CD4-positive, alpha-beta T cell (primary cell): Measurements from ENCODE around the gene ABCC2. TPM values are rescaled to one million over a fixed set of nuclear protein-coding genes. Genes with fewer than 3 reads are reported as not detected.

Experiments used
- ATAC-seq: fragments of 200-7000 bp; cut with Tn5 transposase; one replicate; pipeline ENCODE4 v1.10.0; 2022; ENCODE audit warnings: mild to moderate bottlenecking; ENCODE audit not compliant: poor library complexity
- CTCF ChIA-PET: fragments of 350-600 bp; sonication (Branson Sonifier 250); formaldehyde crosslinking; loops from one replicate; lab custom pipeline; 2021; ENCODE audit warnings: antibody characterized with exemption, inconsistent platforms; lab: Charles Lee
- POLR2A ChIA-PET: fragments of 350-600 bp; sonication (Branson Sonifier 250); formaldehyde crosslinking; loops from one replicate; lab custom pipeline; 2021; ENCODE audit warnings: antibody characterized with exemption, inconsistent platforms; lab: Charles Lee
- DNase-seq, 14 experiments: peaks; one replicate each; pipeline ENCODE4 v3.0.0-alpha.2; 2013 to 2020; ENCODE audit warnings: mixed read lengths in 2 of 14
- H3K27ac ChIP-seq, 2 donors: one replicate each; pipeline versions ENCODE4 v1.5.1 to v1.7.0; 2013; ENCODE audit warnings: low read length in 2 of 2, low read depth in 1 of 2, mild to moderate bottlenecking in 1 of 2
- H3K27me3 ChIP-seq, 2 experiments: 1 replicate in 1 of 2; 2 replicates in 1 of 2; pipeline versions ENCODE4 v1.6.1 to v1.7.0; 2013; ENCODE audit warnings: low read length in 2 of 2, control low read depth in 1 of 2, mild to moderate bottlenecking in 1 of 2, moderate library complexity in 1 of 2; ENCODE audit not compliant: insufficient read depth in 2 of 2, control insufficient read depth in 1 of 2
- H3K36me3 ChIP-seq: one replicate; pipeline ENCODE4 v1.6.1; 2013; ENCODE audit warnings: low read length, control low read depth; ENCODE audit not compliant: insufficient read depth
- H3K4me1 ChIP-seq: one replicate; pipeline ENCODE4 v1.6.1; 2013; ENCODE audit warnings: low read length, control low read depth; ENCODE audit not compliant: insufficient read depth
- H3K4me3 ChIP-seq: one replicate; pipeline ENCODE4 v1.5.1; 2013; ENCODE audit warnings: mild to moderate bottlenecking, low read length, moderate library complexity
- H3K9me3 ChIP-seq, 2 experiments: 1 replicate in 1 of 2; 2 replicates in 1 of 2; pipeline versions ENCODE4 v1.6.1 to v1.7.0; 2013; ENCODE audit warnings: low read length in 2 of 2, mild to moderate bottlenecking in 2 of 2, control low read depth in 1 of 2, moderate library complexity in 1 of 2; ENCODE audit not compliant: control insufficient read depth in 1 of 2, insufficient read depth in 1 of 2
- H3K27ac Mint-ChIP-seq: one replicate; pipeline ENCODE4 v1.8.0; 2020; ENCODE audit warnings: mixed read lengths
- H3K27me3 Mint-ChIP-seq: one replicate; pipeline ENCODE4 v1.8.0; 2021; ENCODE audit warnings: mixed read lengths
- H3K36me3 Mint-ChIP-seq: one replicate; pipeline ENCODE4 v1.8.0; 2021; ENCODE audit warnings: low read depth, mixed read lengths
- H3K4me1 Mint-ChIP-seq: one replicate; pipeline ENCODE4 v1.8.0; 2021; ENCODE audit warnings: low read depth, mixed read lengths
- H3K4me3 Mint-ChIP-seq: one replicate; pipeline ENCODE4 v1.8.0; 2020; ENCODE audit warnings: mild to moderate bottlenecking, mixed read lengths
- H3K9me3 Mint-ChIP-seq: one replicate; pipeline ENCODE4 v1.8.0; 2020; ENCODE audit warnings: mixed read lengths
- CTCF ChIP-seq: fragments of 200-600 bp; IDR thresholded peaks from one replicate; pipeline ENCODE4 v1.8.0; 2022; ENCODE audit warnings: antibody characterized with exemption, mild to moderate bottlenecking
- intact Hi-C, 2 experiments: fragments of 100-400 bp; cut with DNase I in 1 of 2; cut with micrococcal nuclease in 1 of 2; formaldehyde crosslinking; loops; one replicate each; pipeline versions ENCODE4 v1.15.1 to v1.9.0; 2023 to 2025; cut with DNase I, micrococcal nuclease
- total RNA-seq, 174 experiments: library from RNA in 2 of 174; stranded (reverse) in 2 of 174; gene quantifications; one replicate each; pipeline ENCODE4 v1.2.3 and lab custom pipeline; 2021 to 2026

Gene ABCC2
- total RNA-seq, 2 experiments from 2014 or later = 3.0 to 3.4 TPM

- H3K27me3 Mint-ChIP-seq = no peaks in the 10 kb centered on the region
- peaks cover 6% of the 10 kb centered on the region for H3K4me1 ChIP-seq
- H3K36me3 Mint-ChIP-seq = peaks cover 9% of the 10 kb centered on the region
- H3K27ac ChIP-seq = no peak overlapping the region
- POLR2A ChIA-PET = no interaction called here
- no peaks in the 10 kb centered on the region for H3K9me3 Mint-ChIP-seq
- no peaks in the 10 kb centered on the region for H3K9me3 ChIP-seq
- peaks cover 5% of the 10 kb centered on the region for H3K4me1 Mint-ChIP-seq
- ATAC-seq (no peak), DNase-seq (no peak)
- no peaks in the 10 kb centered on the region for H3K36me3 ChIP-seq
- intact Hi-C loops = no loop called here
- no peak overlapping the region for H3K4me3 ChIP-seq
- CTCF ChIA-PET = interaction anchor here (1.0 kb wide), 1 partner anchor 196 kb away, joined by 4 read pairs; no protein-coding TSS in a partner anchor
- no peak overlapping the region for H3K27ac Mint-ChIP-seq
- TF ChIP-seq CTCF = no peak
- H3K27me3 ChIP-seq = peaks cover 0 to 8% of the 10 kb centered on the region in 2 experiments
- no peak overlapping the region for H3K4me3 Mint-ChIP-seq
Measured at GRCh38 chr10:99850021-99850766, 67.8 kb downstream of the ABCC2 start.

- ChIA-PET CTCF (interaction anchor here (1.0 kb wide), 1 partner anchor 195 kb away, joined by 4 read pairs; no protein-coding TSS in a partner anchor), POLR2A (no interaction called here)
- H3K4me3 Mint-ChIP-seq = no peak overlapping the region
- H3K36me3 Mint-ChIP-seq = peaks cover 9% of the 10 kb centered on the region
- H3K4me1 Mint-ChIP-seq = peaks cover 5% of the 10 kb centered on the region
- Histone ChIP-seq H3K4me3 (no peak overlapping the region), H3K27me3 (peaks cover 0 to 8% of the 10 kb centered on the region in 2 experiments), H3K4me1 (peaks cover 5% of the 10 kb centered on the region), H3K9me3 (no peaks in the 10 kb centered on the region), H3K36me3 (no peaks in the 10 kb centered on the region), H3K27ac (no peak overlapping the region)
- ATAC-seq (no peak), DNase-seq (no peak)
- no peak overlapping the region for H3K27ac Mint-ChIP-seq
- intact Hi-C loops = no loop called here
- no peak for TF ChIP-seq CTCF
- no peaks in the 10 kb centered on the region for H3K9me3 Mint-ChIP-seq
- H3K27me3 Mint-ChIP-seq = no peaks in the 10 kb centered on the region
Measured at GRCh38 chr10:99850767-99851340, 68.4 kb downstream of the ABCC2 start.

GRCh38 chr10:99851825-99852224, 69.4 kb downstream of the ABCC2 start:
- TF ChIP-seq CTCF = no peak
- POLR2A ChIA-PET = no interaction called here
- no peak overlapping the region for H3K27ac Mint-ChIP-seq

More at GRCh38 chr10:99851825-99852224, 69.4 kb downstream of the ABCC2 start:
- Histone ChIP-seq H3K4me1 (no peaks in the 10 kb centered on the region), H3K4me3 (no peak overlapping the region), H3K27ac (no peak overlapping the region), H3K27me3 (no peaks in the 10 kb centered on the region), H3K9me3 (no peaks in the 10 kb centered on the region), H3K36me3 (no peaks in the 10 kb centered on the region)
- H3K36me3 Mint-ChIP-seq = peaks cover 9% of the 10 kb centered on the region
- no peak overlapping the region for H3K4me3 Mint-ChIP-seq
- CTCF ChIA-PET = interaction anchor here (1.2 to 1.3 kb wide), 2 partner anchors 158 to 194 kb away, joined by 4 read pairs; partner anchors contain the start of gene DNMBP
- H3K27me3 Mint-ChIP-seq = no peaks in the 10 kb centered on the region
- DNase-seq (no peak), ATAC-seq (no peak)
- no peaks in the 10 kb centered on the region for H3K9me3 Mint-ChIP-seq
- intact Hi-C loops = no loop called here
- H3K4me1 Mint-ChIP-seq = no peaks in the 10 kb centered on the region
